OCI-LY1 (cell line): Measurements from ENCODE around the gene TNNT2.

Experiments used
- CTCF ChIP-seq: fragments of 200-600 bp; sonication (generic), shearing (Covaris generic); IDR thresholded peaks from 2 replicates; pipeline ENCODE4 v1.5.1; 2017; ENCODE audit warnings: mild to moderate bottlenecking, antibody characterized with exemption, low read length, moderate library complexity, mixed read lengths
- EZH2 ChIP-seq: fragments of 200-600 bp; sonication (generic), shearing (Covaris generic); IDR thresholded peaks from 2 replicates; pipeline ENCODE4 v1.8.0; 2017; ENCODE audit warnings: borderline replicate concordance, mixed run types, mild to moderate bottlenecking, antibody characterized with exemption, low read length, moderate library complexity, mixed read lengths

- TF ChIP-seq EZH2 (no peak), CTCF (no peak)
Observed at GRCh38 chr1:201349092-201349491, 28.4 kb downstream of the TNNT2 start.
